OCI-LY1 (cell line): ENCODE measurements around the gene PAX5.

Experiments
- H2AFZ ChIP-seq: fragments of 200-600 bp; sonication (generic), shearing (Covaris generic); 2 replicates; pipeline ENCODE4 v1.6.0; 2014; ENCODE audit warnings: antibody characterized with exemption, mild to moderate bottlenecking, low read length
- H3F3A ChIP-seq: fragments of 200-600 bp; sonication (generic), shearing (Covaris generic); 2 replicates; pipeline ENCODE4 v1.6.0; 2014; ENCODE audit warnings: mild to moderate bottlenecking, antibody characterized with exemption, low read length, moderate library complexity; ENCODE audit not compliant: insufficient read depth
- H3K27ac ChIP-seq: fragments of 200-600 bp; sonication (generic); 2 replicates; pipeline ENCODE4 v1.5.1; 2014; ENCODE audit warnings: low read length, mixed run types, mild to moderate bottlenecking, low read depth; ENCODE audit not compliant: poor library complexity, severe bottlenecking
- H3K27me3 ChIP-seq: fragments of 200-600 bp; sonication (generic); 2 replicates; pipeline ENCODE4 v1.6.0; 2014; ENCODE audit warnings: antibody characterized with exemption, mild to moderate bottlenecking, low read length, moderate library complexity; ENCODE audit not compliant: insufficient read depth
- H3K36me3 ChIP-seq: fragments of 200-600 bp; sonication (generic); 2 replicates; pipeline ENCODE4 v1.6.1; 2014; ENCODE audit warnings: mild to moderate bottlenecking, antibody characterized with exemption, low read length, moderate library complexity, mixed read lengths; ENCODE audit not compliant: insufficient read depth
- H3K4me1 ChIP-seq: fragments of 200-600 bp; sonication (generic); 2 replicates; pipeline ENCODE4 v1.5.1; 2014; ENCODE audit warnings: mild to moderate bottlenecking, low read length, moderate library complexity; ENCODE audit not compliant: insufficient read depth, severe bottlenecking
- H3K4me2 ChIP-seq: fragments of 200-600 bp; sonication (generic), shearing (Covaris generic); 2 replicates; pipeline ENCODE4 v1.6.1; 2014; ENCODE audit warnings: low read length
- H3K4me3 ChIP-seq: fragments of 200-600 bp; sonication (generic); 2 replicates; pipeline ENCODE4 v1.5.1; 2014; ENCODE audit warnings: low read length, low read depth, mild to moderate bottlenecking, mixed read lengths; ENCODE audit not compliant: poor library complexity, severe bottlenecking
- H3K79me2 ChIP-seq: fragments of 200-600 bp; shearing (Covaris generic); 2 replicates; pipeline ENCODE4 v1.6.1; 2016; ENCODE audit warnings: mixed run types, low read length, mixed read lengths; ENCODE audit not compliant: insufficient read depth
- H3K9ac ChIP-seq: fragments of 200-600 bp; sonication (generic), shearing (Covaris generic); 2 replicates; pipeline ENCODE4 v1.6.1; 2014; ENCODE audit warnings: mild to moderate bottlenecking, low read length, mixed read lengths
- H3K9me2 ChIP-seq: fragments of 200-600 bp; sonication (generic), shearing (Covaris generic); 2 replicates; pipeline ENCODE4 v1.6.1; 2014; ENCODE audit warnings: low read depth, mild to moderate bottlenecking, low read length, mixed read lengths
- H3K9me3 ChIP-seq: fragments of 200-600 bp; shearing (Covaris generic); 2 replicates; pipeline ENCODE4 v1.6.1; 2014; ENCODE audit warnings: low read length, mixed read lengths
- H4K20me1 ChIP-seq: fragments of 200-600 bp; sonication (generic), shearing (Covaris generic); 2 replicates; pipeline ENCODE4 v1.6.0; 2016; ENCODE audit warnings: mild to moderate bottlenecking, low read length; ENCODE audit not compliant: insufficient read depth
- EZH2 ChIP-seq: fragments of 200-600 bp; sonication (generic), shearing (Covaris generic); IDR thresholded peaks from 2 replicates; pipeline ENCODE4 v1.8.0; 2017; ENCODE audit warnings: borderline replicate concordance, mixed run types, mild to moderate bottlenecking, antibody characterized with exemption, low read length, moderate library complexity, mixed read lengths
- TF ChIP-seq, protein P1 (sequence below): fragments of 200-600 bp; sonication (generic), shearing (Covaris generic); IDR thresholded peaks from 2 replicates; pipeline ENCODE4 v1.5.1; 2017; ENCODE audit warnings: mild to moderate bottlenecking, antibody characterized with exemption, low read length, moderate library complexity, mixed read lengths

Gene PAX5

GRCh38 chr9:36946653-36947052 lies 87.4 kb downstream of the PAX5 start:
- Histone ChIP-seq H3K4me1 (no peaks in the 10 kb centered on the region), H4K20me1 (no peaks in the 10 kb centered on the region), H3K27ac (no peak overlapping the region), H3K9ac (no peak overlapping the region), H3K79me2 (no peaks in the 10 kb centered on the region), H3F3A (no peaks in the 10 kb centered on the region), H3K4me3 (no peak overlapping the region), H3K36me3 (peaks cover 67% of the 10 kb centered on the region), H3K9me3 (no peaks in the 10 kb centered on the region), H3K4me2 (no peak overlapping the region), H3K9me2 (no peaks in the 10 kb centered on the region), H2AFZ (no peak overlapping the region), H3K27me3 (no peaks in the 10 kb centered on the region)
- TF ChIP-seq, protein P1, sequence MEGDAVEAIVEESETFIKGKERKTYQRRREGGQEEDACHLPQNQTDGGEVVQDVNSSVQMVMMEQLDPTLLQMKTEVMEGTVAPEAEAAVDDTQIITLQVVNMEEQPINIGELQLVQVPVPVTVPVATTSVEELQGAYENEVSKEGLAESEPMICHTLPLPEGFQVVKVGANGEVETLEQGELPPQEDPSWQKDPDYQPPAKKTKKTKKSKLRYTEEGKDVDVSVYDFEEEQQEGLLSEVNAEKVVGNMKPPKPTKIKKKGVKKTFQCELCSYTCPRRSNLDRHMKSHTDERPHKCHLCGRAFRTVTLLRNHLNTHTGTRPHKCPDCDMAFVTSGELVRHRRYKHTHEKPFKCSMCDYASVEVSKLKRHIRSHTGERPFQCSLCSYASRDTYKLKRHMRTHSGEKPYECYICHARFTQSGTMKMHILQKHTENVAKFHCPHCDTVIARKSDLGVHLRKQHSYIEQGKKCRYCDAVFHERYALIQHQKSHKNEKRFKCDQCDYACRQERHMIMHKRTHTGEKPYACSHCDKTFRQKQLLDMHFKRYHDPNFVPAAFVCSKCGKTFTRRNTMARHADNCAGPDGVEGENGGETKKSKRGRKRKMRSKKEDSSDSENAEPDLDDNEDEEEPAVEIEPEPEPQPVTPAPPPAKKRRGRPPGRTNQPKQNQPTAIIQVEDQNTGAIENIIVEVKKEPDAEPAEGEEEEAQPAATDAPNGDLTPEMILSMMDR = no peak
- TF ChIP-seq EZH2 = no peak

DNA sequence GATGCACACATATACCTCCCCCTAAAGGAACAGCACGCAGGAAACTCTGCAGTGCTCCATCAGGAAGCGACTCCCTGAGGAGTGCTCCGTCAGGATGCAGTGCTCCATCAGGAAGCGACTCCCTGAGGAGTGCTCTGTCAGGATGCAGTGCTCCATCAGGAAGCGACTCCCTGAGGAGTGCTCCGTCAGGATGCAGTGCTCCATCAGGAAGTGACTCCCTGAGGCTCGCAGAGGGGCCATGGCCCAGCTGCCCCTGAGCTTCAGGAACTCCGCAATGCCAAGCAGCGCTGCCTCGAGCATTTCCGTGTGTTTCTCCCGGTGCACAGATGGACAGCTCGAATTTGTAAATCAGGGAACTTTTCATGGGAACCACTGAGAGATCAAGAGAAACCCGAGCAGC lies 88.1 kb downstream of the PAX5 start:
- H3K27me3 ChIP-seq = no peaks in the 10 kb centered on the region
- H2AFZ ChIP-seq = no peak overlapping the region
- no peaks in the 10 kb centered on the region for H3F3A ChIP-seq
- H3K4me2 ChIP-seq = no peak overlapping the region
- no peaks in the 10 kb centered on the region for H3K4me1 ChIP-seq
- no peak for TF ChIP-seq EZH2
- TF ChIP-seq, protein P1 = no peak
- no peaks in the 10 kb centered on the region for H3K9me3 ChIP-seq
- no peaks in the 10 kb centered on the region for H3K9me2 ChIP-seq
- H3K27ac ChIP-seq = no peak overlapping the region
- no peak overlapping the region for H3K4me3 ChIP-seq
- peaks cover 70% of the 10 kb centered on the region for H3K36me3 ChIP-seq
- no peak overlapping the region for H3K9ac ChIP-seq
- H4K20me1 ChIP-seq = no peaks in the 10 kb centered on the region
- no peaks in the 10 kb centered on the region for H3K79me2 ChIP-seq

DNA sequence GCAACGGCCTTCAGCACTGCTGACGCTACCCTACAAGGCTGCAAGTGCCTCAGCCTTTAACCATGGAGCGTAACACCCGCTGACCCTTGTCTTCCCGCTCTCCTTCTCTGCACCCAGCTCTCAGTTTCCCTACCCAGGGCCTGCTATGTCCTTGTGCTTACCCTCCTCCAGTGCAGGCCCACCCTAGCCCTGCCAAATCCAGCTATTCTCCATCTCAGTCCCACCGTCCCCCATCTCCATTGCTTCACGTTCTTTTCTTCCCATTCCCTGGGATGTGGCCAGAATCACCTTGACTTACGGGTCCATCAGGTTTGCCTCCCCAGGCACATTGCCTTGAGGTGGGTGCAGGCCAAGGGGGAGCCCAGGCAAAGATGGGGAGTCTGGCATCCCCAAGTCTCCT lies 91.2 kb downstream of the PAX5 start:
- Histone ChIP-seq H3F3A (no peaks in the 10 kb centered on the region), H3K9ac (no peak overlapping the region), H3K27me3 (no peaks in the 10 kb centered on the region), H3K4me3 (no peak overlapping the region), H3K36me3 (peaks cover 83% of the 10 kb centered on the region), H4K20me1 (no peaks in the 10 kb centered on the region), H3K27ac (no peak overlapping the region), H3K9me3 (no peaks in the 10 kb centered on the region), H3K4me2 (no peak overlapping the region), H3K4me1 (peaks cover 23% of the 10 kb centered on the region), H2AFZ (no peak overlapping the region), H3K9me2 (no peaks in the 10 kb centered on the region), H3K79me2 (no peaks in the 10 kb centered on the region)
- TF ChIP-seq, protein P1 = no peak
- no peak for TF ChIP-seq EZH2
